ENCODE results near the gene CDKL5.
"Not testable (repeated sequence)": the region's sequence is repeated elsewhere in the genome, so short reads cannot be mapped to it uniquely, and the experiment has no call there.

CDKL5 gene

DNA sequence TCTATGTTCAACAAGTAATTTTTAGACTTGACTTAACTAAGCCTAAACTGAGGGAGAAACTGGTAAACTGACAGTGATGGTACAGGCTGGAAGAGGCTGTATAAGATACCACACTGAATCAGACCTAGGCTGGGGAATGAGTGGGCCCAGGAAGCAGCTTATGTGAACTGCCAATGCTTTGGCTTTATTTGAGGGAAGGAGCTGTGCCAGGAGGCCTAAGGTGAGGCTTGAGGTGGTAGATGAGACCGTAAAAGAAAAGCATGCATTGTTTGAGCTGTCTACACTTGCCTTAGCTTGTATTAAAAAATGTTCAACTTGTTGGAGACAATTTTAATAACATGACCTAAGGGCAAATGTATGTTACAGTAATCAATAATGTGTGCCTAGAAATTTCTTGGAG is 150.3 kb downstream of the CDKL5 start:
- no peak for DNase-seq (ENCODE audit: low read depth)

DNA sequence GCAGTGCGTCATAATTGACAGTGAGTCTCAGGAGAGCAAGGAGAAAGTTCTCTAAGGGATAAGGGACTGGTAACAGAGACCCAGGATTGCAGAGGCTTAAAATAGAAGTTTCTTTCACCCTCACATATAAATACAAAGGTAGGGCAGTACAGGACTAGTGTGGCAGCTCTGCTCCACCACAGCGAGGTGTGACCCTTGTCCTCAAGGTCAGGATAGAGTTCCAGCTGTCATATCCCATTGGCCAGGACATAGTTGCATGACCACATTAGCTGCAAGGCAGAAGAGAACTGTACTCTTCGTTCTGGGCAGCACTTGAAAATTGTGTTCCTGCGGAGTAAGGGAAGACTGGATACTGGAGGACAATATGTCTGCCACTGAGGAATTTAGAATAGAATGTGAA is 152.0 kb downstream of the CDKL5 start:
- DNase-seq (ENCODE audit: low read depth) = no peak

DNA sequence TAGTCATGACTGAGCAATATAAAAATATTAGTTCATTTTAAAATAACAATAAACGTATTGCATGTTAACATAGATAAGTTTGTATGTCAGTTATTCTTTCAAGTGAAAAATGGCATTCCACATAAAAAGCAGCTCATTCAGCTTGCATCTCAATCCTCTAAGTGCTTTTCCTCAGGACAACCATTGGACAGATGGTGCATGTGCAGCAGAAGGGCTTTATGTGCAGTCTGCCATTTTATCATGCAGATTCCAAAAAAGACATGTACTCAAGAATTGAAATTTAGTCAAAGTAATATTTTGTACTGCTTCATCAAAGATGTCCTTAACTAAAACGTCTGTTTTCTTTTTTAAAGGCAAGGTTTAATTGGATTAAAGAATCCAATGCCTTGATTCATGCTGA is 153.1 kb downstream of the CDKL5 start:
- no peak for DNase-seq (ENCODE audit: low read depth)

DNA sequence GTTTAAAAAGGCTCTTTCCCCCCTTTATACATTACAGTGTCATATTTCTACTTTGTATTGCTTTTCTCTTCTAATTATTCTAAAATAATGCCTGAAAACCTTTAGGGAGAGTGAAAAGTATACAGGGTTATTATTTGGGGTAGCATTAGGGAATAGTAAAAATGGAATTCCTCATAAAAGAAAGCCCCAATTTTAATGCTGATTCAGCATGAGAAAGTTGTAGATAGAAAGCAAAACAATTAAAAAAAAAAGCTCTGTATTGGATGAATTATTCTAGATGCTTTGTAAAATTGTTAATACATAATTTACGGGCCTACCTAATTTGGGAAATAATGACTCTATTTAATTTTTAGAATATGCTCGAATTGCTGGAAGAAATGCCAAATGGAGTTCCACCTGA is 154.1 kb downstream of the CDKL5 start:
- DNase-seq (ENCODE audit: low read depth) = no peak

DNA sequence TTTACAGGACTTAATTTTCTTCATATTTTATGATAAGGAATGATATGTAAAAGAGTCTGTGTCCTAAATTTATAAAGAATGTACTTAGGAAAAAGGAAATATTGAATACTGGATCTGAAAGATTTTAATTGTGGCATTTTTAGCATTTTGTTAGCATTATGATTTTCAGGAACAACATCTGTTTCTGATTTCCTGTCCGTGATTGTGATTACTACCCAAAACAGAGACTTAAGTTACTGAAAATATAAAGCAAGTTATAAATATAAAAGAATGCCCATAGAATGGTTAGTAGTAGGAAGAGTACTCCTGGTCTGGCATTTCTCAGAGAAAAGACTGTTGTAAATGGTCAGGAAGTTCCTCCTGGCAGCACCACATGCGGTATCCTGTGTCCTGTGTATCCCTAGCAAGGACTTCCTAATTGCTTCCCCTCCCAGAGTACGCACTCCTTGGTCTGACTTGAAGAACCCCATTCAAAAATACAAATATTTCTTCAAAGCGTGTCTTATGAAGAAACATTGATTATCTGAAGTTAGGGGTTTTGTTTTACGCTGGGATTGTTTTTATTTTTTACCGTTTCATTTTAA is 157.6 kb downstream of the CDKL5 start:
- no peak for DNase-seq (ENCODE audit: low read depth)

DNA sequence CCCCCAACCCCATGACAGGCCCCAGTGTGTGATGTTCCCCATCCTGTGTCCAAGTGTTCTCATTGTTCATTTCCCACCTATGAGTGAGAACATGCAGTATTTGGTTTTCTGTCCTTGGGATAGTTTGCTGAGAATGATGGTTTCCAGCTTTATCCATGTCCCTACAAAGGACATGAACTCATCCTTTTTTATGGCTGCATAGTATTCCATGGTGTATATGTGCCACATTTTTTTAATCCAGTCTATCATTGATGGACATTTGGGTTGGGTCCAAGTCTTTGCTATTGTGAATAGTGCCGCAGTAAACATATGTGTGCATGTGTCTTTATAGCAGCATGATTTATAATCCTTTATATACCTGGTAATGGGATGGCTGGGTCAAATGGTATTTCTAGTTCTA is 163.9 kb downstream of the CDKL5 start:
- not testable (repeated sequence) for DNase-seq (ENCODE audit: low read depth)

DNA sequence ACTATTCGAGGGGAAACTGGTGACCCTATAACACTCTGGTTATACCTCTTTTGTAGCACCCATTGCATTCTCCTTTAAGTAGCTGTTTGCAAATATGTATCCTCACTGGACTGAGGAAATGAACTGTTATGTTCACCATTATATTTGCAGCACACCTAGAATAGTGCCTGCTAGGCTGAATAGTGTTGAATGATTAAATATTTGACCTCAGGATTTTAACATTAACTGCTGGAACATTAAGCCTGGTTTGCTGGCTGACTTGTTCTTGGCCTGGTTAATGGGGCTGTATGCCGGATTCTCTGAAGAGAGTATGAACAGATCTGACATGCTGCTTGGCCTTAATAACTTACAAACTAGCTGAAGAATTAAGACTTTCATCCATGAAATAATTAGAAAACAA is 166.4 kb downstream of the CDKL5 start:
- no peak for DNase-seq (ENCODE audit: low read depth)

DNA sequence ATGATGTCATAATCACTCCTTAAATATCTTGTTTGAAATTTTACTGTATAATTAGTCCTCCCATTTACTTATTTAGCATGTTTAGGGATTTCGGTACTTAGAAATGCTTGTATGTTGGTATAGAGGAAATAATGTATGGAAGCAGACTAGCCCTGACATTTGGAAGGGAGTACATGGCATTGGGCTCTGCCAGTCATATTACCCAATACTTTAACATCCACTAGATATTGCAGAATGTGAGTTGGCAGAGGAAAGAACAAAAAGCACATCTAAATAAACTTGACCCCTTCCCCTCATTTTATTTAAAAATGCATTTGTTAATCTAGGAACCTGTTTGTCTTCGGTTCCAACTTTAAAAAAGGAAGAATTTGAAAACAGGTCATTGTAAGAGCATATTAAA is 168.7 kb downstream of the CDKL5 start:
- DNase-seq (ENCODE audit: low read depth) = no peak

DNA sequence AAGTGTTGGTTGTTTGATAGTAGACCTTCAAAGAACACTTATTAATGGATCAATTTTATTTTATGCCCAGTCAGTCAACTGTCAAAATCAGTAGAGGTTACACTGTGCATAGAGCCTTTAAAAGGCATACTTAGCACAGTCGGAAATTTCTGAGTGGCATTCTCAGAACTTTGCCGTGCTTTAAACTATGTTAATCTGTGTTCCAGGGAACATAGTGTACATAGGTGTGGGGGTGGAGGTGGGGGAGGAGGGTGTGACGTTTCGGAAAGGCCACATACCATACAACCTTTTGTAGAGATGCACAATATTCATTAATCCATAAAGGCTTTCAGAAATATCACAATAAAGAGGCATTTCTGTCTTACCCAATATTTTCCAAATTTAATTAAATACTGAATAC is 170.7 kb downstream of the CDKL5 start:
- no peak for DNase-seq (ENCODE audit: low read depth)

DNA sequence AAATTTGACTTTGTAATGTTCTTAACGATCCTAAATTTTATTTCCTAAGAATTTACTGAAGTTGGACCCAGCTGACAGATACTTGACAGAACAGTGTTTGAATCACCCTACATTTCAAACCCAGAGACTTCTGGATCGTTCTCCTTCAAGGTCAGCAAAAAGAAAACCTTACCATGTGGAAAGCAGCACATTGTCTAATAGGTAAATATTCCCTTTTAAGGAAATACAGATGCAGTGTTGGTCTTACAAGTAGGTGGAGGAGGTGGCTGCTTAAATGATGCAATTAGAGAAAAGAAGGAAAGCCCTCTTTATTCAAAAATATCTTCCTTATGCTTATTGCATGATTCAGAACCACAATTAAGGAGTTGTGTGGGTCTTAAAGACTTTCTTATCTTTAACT is 173.0 kb downstream of the CDKL5 start:
- DNase-seq (ENCODE audit: low read depth) = no peak

DNA sequence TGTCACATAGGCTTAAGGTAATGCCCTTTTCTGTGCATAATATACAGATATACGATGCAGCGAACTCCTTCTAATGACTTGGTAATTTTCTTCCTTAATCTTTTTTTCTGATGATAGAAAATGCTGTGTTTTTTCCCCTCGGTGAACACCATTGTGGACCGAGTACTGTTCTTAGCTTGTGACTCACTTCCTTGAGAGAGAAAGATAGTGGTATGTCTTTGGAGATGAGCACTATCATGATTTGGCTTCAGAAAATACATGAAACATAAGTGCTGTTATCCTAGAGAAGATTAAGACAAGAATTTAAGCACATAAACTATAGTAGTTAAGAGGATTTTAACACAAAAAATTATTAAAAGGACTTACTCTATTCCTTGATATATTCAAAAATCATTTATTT is 182.6 kb downstream of the CDKL5 start:
- no peak for DNase-seq (ENCODE audit: low read depth)

DNA sequence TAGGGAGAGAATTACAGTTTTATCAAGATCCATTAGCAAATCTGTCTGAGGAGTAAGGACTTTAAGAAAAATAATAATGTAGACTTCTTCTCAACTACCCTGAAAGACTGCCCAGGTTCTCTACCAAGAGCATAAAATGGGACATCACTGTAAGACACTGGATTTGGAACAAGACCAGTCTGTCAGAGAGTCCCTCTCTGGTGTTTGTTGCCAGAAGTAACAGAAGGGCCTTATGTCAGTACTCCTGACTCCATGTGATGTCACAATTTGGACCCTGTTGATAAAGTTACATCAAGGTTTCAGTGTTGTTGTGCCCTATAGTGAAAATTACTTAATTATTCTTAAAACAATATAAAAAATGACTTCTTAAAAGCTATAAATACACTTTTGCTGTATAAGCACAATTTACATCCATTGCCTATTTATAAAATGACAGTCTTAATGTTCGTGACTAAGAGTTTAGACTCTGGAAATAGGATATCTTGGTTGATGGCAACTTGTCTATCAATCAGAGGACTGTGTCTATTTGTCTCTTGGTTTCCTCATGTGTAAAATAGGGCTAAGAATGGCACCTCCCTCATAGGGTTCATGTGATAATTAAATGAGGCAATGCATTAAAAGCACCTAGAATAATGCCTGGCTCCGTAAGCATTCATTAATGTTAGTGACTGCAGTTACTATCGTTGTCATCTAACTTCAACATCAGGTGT is 188.7 kb downstream of the CDKL5 start:
- DNase-seq (ENCODE audit: low read depth) = no peak

DNA sequence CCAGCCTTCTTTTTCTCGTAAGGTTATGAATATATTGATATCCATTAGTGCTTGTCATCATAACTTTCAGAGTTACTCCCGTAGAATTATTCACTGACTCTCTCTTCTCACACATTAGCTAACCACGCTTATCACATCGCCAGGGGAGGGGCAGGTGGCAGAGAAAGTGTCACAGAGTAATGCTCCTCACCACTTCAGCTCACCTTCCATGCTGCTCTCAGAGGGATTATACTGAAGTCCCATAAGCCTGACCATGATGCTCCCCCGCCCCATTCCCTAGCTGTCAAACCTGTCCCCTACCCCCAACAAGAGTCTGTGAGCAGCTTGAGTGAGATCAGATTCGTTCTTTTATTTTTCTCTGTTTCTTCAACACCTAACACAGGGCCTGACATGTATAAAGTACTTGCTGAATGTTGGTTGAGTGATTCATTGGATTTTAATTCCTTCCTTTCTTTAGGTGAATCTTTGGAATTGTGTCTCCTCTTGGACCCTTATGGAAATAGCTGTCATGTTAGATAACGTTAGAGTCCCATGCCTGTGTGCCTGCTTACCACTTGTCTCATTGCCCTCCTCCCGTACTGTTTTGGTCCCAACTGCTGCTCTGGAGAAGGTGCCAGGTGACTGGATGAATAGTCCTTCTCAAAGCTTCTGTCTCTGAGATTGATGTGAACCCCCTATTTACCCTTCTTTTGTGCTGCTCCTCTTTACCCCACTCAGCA is 191.4 kb downstream of the CDKL5 start:
- DNase-seq (ENCODE audit: low read depth) = no peak

DNA sequence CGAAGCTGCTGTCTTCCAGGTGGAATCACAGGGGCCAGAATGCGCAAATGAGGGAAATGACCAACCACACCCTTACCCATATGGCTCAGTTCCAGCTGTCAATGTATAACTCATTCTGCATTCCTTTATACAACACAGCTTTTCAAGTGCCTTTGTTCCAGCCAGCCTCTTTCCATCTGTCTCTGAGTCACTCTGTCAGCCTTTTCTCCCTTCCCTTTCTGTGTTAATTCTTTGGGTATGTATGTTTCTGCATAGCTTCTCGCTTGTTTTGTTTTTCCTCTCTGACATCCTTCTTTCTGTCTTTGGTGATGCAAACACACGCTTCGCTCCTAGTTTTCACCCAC is 192.0 kb downstream of the CDKL5 start:
- DNase-seq (ENCODE audit: low read depth) = no peak

DNA sequence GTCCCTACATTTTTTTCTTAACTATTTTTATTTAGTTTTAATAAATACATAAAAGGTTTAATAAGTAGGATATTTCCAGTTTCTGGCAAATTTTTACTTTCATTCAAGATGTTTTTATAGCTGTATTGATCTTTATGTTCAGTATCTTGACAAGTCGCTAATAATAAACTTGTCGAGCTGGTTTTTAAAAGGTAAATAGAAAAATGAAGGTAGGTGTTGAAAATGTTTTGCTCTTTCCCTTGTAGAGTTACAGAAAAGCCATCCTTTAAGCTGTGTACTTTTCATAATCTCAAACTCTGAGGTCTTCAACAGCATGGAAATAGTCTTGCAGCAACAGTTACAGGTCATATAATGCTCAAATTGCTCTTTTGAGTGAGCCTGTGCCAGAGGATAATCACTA is 193.9 kb downstream of the CDKL5 start:
- DNase-seq (ENCODE audit: low read depth) = no peak

DNA sequence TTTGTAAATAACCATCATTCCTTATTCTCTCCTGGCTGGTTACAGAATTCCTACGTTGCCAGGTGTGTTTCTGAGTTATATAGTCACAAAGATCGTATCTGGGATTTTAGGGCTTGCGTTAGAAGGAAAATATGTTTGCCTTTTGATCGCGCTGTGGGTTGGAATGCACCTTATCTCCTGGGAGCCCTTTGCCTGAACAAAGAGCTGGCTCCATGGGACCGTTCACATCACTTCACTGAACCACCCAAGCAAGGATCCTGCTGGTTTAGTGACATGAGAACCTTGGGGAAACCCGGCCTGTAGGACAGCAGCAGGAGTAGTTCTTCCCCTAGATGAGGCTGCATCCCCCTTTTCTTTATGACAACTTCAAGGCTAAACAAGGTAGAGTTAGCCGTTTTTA is 194.9 kb downstream of the CDKL5 start:
- DNase-seq (ENCODE audit: low read depth) = no peak

DNA sequence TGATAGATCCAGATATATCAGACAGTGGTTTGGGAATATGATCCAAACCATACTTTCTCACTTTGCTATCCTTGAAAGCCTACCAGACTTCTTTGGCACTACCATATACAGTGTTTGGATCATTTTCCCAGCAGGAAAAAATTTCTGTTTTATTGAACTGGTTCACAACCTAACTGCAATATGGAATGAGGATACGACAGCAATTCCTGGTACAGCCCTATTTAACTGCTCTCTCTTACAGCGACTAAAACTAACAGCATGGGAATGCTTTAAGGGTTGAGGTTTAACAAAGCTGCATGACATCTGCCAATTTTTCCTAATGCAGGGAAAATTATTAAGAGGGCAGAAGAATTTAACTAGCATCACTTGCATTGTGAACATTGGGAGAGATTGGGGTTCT is 199.2 kb downstream of the CDKL5 start:
- DNase-seq (ENCODE audit: low read depth) = no peak

DNA sequence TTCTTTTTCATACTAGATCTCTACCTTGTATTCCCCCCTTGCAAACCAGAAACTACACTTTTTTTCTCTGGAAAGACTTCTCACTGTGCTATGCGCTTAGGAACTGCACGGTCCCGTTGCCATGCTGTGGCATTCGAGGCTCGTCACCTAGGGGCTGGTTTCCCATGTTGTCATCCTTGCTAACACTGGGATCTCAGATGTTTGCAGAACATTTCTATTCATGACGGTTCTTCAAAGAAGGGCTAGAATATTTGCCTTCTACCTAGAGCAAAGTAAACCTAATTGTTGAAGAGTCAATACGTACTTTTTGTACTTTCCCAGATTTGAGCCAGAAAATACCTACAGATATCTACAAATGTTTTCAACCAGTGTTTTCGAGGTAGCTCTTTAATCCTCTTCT is 205.5 kb downstream of the CDKL5 start:
- DNase-seq (ENCODE audit: low read depth) = no peak

DNA sequence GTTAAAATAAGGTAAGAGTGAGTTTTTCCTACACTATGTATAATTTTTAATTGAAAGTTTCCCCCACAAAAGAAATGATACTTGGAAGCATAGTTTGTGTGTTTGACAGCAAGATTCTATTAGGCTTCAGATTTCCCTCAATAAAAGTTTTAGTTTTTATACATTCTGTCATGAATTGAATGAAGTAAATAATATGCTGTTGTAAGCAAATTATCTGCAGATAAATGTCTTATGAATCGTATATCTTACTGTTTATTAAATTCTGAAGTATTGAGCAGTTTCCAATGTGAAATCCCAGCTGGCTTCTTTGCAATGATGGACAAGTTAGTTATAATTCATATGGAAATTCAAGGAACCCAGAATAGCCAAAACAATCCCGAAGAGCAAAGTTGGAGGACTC is 213.0 kb downstream of the CDKL5 start:
- DNase-seq (ENCODE audit: low read depth) = no peak

DNA sequence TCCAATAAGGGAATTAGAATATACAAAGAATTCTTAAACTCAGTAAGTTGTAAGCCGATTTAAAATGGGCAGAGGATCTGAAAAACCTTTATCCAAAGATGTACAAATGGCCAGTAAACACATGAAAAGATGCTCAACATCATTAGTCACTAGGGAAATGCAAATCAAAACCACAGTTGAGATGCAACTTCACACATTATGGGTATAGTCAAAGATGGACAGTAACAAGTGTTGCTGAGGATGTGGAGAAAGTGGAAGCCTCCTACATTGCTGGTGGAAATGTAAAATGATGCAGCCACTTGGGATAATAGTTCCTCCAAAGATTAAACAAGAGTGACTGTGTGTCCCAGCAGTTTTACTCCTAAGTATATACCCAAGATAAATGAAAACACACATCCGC is 213.9 kb downstream of the CDKL5 start:
- no peak for DNase-seq (ENCODE audit: low read depth)

DNA sequence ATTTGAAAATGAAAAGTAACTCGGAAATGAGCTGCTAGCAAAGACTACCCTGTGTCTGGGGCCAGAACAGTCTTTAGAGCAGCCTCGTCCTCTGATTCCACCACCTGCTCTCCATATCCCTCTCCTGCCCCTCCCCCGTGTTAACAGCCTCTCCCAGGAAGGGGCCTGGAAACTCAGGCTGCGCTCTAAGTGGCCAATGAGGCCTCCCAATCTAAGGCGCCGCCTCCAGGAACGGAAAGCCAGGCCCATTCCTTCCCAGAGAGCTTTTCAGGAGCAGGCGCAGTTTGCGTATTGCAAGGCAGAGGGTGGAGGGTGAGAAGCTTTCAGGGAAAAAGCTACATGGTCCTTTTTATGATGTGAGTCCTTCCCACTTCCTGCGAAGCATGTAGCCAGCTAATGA is 215.3 kb downstream of the CDKL5 start:
- no peak for DNase-seq (ENCODE audit: low read depth)

DNA sequence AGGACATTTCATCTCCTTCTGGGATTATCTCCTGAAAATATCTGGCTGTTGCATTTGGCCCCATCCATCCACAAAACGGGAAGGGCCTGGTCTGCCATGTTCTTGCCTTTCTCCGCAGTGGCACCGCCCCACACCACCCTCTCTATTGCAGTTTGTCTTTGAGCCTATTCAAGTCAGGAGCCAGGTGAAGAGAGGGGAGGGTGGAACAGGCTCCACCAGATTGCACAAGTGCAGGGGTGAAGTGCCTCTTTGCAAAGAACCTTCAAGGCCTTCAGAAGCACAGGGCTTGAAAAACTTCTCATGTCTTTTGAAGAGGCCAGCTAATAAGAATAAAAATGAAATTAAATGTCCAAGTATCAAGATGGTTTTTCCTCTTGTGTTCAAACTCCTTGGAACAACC is 217.8 kb downstream of the CDKL5 start:
- no peak for DNase-seq (ENCODE audit: low read depth)

DNA sequence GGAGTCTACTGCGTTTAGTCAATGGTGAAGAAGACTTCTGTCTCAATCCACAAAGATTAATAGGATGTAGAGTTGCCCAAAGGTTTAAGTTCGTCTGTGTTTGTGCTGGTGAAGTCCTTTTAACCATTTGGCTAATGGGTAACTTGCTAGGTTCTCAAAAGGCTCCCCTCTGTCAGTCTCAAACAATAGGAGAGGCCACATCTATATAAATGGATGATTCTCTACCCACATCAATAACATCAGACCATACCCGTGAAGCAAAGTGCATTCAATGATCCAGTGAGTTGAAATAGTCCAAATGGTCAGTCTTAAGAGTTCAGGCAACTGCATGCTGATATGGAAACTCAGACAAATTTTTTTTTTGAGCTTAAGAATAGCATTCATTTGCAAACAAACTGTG is 218.4 kb downstream of the CDKL5 start:
- no peak for DNase-seq (ENCODE audit: low read depth)

DNA sequence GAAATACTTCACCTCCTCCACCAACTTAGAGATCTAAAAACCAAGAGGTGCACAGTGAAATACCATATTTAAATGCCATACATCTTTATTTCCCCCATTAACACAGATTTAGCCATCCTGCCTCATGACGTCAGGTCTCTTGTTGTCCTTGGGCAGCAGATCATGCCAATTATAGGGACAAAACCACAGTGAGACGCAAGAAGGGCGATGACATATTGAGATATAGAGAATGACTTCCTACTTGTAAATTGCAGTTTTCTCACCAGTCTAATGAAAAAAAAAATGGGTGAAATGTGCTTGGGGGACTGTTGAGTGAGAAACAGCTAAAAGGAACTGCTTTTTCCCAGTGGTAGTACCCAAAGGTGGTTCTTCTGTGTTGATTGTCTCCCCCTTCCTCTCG is 222.2 kb downstream of the CDKL5 start:
- DNase-seq (ENCODE audit: low read depth) = no peak
